ENCODE results near the gene SRD5A1. TPM values are rescaled to one million over a fixed set of nuclear protein-coding genes. Genes with fewer than 3 reads are reported as not detected.

Gene SRD5A1, protein sequence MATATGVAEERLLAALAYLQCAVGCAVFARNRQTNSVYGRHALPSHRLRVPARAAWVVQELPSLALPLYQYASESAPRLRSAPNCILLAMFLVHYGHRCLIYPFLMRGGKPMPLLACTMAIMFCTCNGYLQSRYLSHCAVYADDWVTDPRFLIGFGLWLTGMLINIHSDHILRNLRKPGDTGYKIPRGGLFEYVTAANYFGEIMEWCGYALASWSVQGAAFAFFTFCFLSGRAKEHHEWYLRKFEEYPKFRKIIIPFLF
- total RNA-seq (10 to 100 TPM; 10.1 to 14.5 TPM), polyA plus RNA-seq (ENCODE audit: insufficient read length in 6 of 6) (10 to 100 TPM in 5 of 6 donors, 1 to 10 TPM in 1; 10.0 to 13.6 (median 12.5) TPM)
- long read RNA-seq, donor 1, full-length matches to known transcripts = 2 of 2 reads
- long read RNA-seq, donor 1, partial matches to known transcripts = 0 of 2 reads
- long read RNA-seq, donor 1, other reads (novel, unspliced or antisense) = 0 of 2 reads
- long read RNA-seq, donor 2, full-length matches to known transcripts = 10 of 10 reads
- long read RNA-seq, donor 2, partial matches to known transcripts = 0 of 10 reads
- long read RNA-seq, donor 2, other reads (novel, unspliced or antisense) = 0 of 10 reads
- long read RNA-seq, donor 3, full-length matches to known transcripts = 5 of 5 reads
- long read RNA-seq, donor 3, partial matches to known transcripts = 0 of 5 reads
- long read RNA-seq, donor 3, other reads (novel, unspliced or antisense) = 0 of 5 reads
- long read RNA-seq, donor 4, full-length matches to known transcripts = 1 of 1 reads
- long read RNA-seq, donor 4, partial matches to known transcripts = 0 of 1 reads
- long read RNA-seq, donor 4, other reads (novel, unspliced or antisense) = 0 of 1 reads
- long read RNA-seq, donor 5, full-length matches to known transcripts = 5 of 17 reads
- long read RNA-seq, donor 5, partial matches to known transcripts = 12 of 17 reads
- long read RNA-seq, donor 5, other reads (novel, unspliced or antisense) = 0 of 17 reads
- long read RNA-seq, donor 6, full-length matches to known transcripts = 2 of 2 reads
- long read RNA-seq, donor 6, partial matches to known transcripts = 0 of 2 reads
- long read RNA-seq, donor 6, other reads (novel, unspliced or antisense) = 0 of 2 reads
- long read RNA-seq, donor 7 = 0 reads
- long read RNA-seq, donor 8, full-length matches to known transcripts = 2 of 8 reads
- long read RNA-seq, donor 8, partial matches to known transcripts = 6 of 8 reads
- long read RNA-seq, donor 8, other reads (novel, unspliced or antisense) = 0 of 8 reads
- long read RNA-seq, donor 9 = 0 reads
- long read RNA-seq, donor 10, full-length matches to known transcripts = 2 of 3 reads
- long read RNA-seq, donor 10, partial matches to known transcripts = 0 of 3 reads
- long read RNA-seq, donor 10, other reads (novel, unspliced or antisense) = 1 of 3 reads
- long read RNA-seq, donor 11, full-length matches to known transcripts = 17 of 17 reads
- long read RNA-seq, donor 11, partial matches to known transcripts = 0 of 17 reads
- long read RNA-seq, donor 11, other reads (novel, unspliced or antisense) = 0 of 17 reads
- long read RNA-seq, donor 12, full-length matches to known transcripts = 2 of 8 reads
- long read RNA-seq, donor 12, partial matches to known transcripts = 6 of 8 reads
- long read RNA-seq, donor 12, other reads (novel, unspliced or antisense) = 0 of 8 reads

DNA sequence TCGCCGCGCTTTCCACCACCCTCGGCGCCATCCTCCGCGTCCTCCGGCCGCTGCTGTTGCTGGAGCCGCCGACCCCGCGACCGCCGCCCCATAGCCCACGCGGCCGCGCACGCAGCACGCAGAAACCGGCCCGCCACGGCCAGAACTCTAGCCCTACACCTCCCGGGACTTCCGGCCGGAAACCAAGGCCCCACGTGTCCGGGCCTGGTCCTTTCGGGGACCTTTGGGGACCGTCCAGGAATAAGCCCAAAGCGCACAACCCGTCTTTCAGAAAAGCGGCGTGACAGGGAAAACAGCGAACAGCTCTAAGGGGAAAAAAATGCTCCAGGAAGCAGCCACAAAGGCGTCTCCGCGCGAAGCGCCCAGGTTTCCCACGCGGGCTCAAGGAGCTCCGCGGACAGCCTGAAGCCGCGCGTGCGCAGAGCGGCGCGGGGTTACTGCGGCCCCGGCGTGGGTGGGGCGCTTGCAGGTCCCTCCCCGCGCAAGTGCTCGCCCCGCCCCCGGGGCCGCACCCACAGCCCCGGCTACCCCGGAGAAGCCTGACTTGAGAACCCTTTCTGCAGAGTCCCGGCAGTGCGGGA, at the start of gene SRD5A1, which contains the start of gene NSUN2:
Gene SRD5A1 (plus strand): TSS at position 553 of the 581 bp plus-strand sequence. CDS start 137 bp downstream, outside the sequence.
Gene NSUN2 (minus strand): TSS at position 157 of the 581 bp plus-strand sequence. CDS start 65 bp downstream, at position 92.
- Histone ChIP-seq H3K9me3 (no peaks in the 10 kb centered on the region), H3K27me3 (no peaks in the 10 kb centered on the region), H3K36me3 (peaks cover 0 to 34% of the 10 kb centered on the region in 2 donors), H3K27ac (peak within 1 kb of the TSS; percentile 94 to 97), H3K4me3 (peak within 1 kb of the TSS; percentile 89 to 99), H3K4me1 (peaks cover 0 to 38% of the 10 kb centered on the region in 2 donors)
- DNase-seq = peak; percentile 93 to 98 (median 96)
- peak; percentile 97 for ATAC-seq
- intact Hi-C loops (cut with DNase I) = loop anchor here in 1 of 2 donors (10.0 kb wide), 1 partner anchor 112 kb away; no protein-coding TSS in a partner anchor
- TF ChIP-seq, protein P1, sequence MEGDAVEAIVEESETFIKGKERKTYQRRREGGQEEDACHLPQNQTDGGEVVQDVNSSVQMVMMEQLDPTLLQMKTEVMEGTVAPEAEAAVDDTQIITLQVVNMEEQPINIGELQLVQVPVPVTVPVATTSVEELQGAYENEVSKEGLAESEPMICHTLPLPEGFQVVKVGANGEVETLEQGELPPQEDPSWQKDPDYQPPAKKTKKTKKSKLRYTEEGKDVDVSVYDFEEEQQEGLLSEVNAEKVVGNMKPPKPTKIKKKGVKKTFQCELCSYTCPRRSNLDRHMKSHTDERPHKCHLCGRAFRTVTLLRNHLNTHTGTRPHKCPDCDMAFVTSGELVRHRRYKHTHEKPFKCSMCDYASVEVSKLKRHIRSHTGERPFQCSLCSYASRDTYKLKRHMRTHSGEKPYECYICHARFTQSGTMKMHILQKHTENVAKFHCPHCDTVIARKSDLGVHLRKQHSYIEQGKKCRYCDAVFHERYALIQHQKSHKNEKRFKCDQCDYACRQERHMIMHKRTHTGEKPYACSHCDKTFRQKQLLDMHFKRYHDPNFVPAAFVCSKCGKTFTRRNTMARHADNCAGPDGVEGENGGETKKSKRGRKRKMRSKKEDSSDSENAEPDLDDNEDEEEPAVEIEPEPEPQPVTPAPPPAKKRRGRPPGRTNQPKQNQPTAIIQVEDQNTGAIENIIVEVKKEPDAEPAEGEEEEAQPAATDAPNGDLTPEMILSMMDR (IDR thresholded peaks at IDR 0.05) = no peak

DNA sequence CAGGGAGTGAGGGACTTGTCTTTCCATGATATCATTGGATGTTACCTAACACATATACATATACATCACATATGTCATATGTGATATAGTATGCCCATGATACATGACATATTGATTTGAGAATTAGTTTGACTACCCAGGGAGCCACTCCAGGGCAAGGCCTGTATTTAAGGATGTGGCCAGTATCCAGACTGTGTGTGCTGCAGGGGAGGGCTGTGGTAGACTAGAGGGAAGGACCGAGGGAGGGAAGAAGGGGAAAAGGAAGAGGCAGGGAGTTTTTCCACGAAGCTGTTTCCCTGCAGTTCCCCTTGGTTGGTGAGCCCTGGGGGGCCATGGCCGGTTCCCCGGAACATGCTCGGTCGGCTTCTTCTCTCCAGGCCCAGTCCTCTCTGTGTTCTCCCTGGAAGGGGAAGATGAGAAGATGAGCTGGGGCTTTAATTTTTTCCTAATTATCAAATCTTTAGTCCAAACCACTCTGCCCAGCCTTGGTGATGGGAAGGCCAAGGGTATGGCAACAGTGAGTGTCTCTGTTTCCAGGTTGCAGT, 49.1 kb upstream of the SRD5A1 start:
- Histone ChIP-seq H3K4me3 (no peak overlapping the region), H3K27ac (no peak overlapping the region), H3K9me3 (no peaks in the 10 kb centered on the region), H3K36me3 (no peaks in the 10 kb centered on the region), H3K27me3 (peaks cover 24 to 67% of the 10 kb centered on the region in 2 donors), H3K4me1 (peaks cover 0 to 6% of the 10 kb centered on the region in 2 donors)
- TF ChIP-seq, protein P1 (IDR thresholded peaks at IDR 0.05) = no peak
- ATAC-seq = no peak
- no peak for DNase-seq
- intact Hi-C loops (cut with DNase I) = no loop called here

DNA sequence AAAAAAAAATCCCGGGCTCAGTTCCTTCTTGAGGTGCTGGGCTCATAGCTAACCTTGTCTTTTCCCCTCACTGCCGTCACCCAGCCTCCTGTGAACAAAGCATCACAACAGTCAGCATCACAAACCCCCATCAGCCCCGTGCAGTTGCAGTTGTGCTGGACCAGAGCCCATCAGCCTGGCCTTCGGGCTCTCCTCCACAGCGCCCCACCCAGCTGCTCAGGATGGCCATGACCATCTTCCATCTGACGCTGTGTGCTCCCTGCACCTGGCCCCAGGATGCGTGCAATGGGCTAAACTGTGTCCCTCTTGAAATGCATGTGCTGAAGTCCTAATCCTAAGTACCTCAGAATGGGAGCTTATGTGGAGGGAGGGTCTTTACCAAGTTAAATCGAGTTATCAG, 48.5 kb upstream of the SRD5A1 start:
- Histone ChIP-seq H3K9me3 (no peaks in the 10 kb centered on the region), H3K27ac (no peak overlapping the region), H3K4me1 (peaks cover 0 to 6% of the 10 kb centered on the region in 2 donors), H3K4me3 (no peak overlapping the region), H3K36me3 (no peaks in the 10 kb centered on the region), H3K27me3 (peaks cover 24 to 62% of the 10 kb centered on the region in 2 donors)
- no peak for DNase-seq
- ATAC-seq = no peak
- intact Hi-C loops (cut with DNase I) = no loop called here
- TF ChIP-seq, protein P1 (IDR thresholded peaks at IDR 0.05) = no peak

DNA sequence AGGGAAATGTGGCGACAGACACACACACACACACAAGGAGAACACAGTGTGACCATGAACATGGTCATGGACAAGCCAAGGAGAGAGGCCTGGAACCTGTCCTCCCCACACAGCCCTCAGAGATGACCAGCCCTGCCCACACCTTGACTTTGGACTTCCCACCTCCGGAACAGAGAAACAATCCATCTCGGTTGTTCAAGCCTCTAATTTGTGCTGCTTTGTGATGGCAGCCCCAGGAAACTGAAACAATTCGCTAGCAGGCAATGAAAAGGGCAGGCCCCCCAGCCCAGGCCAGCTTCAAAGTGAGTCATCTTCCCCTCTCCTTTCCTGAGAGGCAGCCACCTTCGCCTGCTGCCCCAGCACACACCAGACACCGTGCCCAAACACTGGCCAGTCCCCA, 48.1 kb upstream of the SRD5A1 start:
- Histone ChIP-seq H3K36me3 (no peaks in the 10 kb centered on the region), H3K4me1 (peaks cover 0 to 6% of the 10 kb centered on the region in 2 donors), H3K9me3 (no peaks in the 10 kb centered on the region), H3K4me3 (no peak overlapping the region), H3K27me3 (peaks cover 24 to 58% of the 10 kb centered on the region in 2 donors), H3K27ac (no peak overlapping the region)
- ATAC-seq (no peak), DNase-seq (no peak)
- intact Hi-C loops (cut with DNase I) = no loop called here
- TF ChIP-seq, protein P1 (IDR thresholded peaks at IDR 0.05) = no peak
